ENCODE measurements around the gene CCR8.
"Not testable (repeated sequence)": the region's sequence is repeated elsewhere in the genome, so short reads cannot be mapped to it uniquely, and the experiment has no call there.

CCR8 gene

GRCh38 chr3:39315420-39315819 is 14.1 kb upstream of the CCR8 start:
- DNase-seq (ENCODE audit: low read depth in 1 of 2, low spot score in 1 of 2): no peak

GRCh38 chr3:39317571-39318169 is 11.8 kb upstream of the CCR8 start:
- no peak for DNase-seq (ENCODE audit: low read depth in 1 of 2, low spot score in 1 of 2)

DNA sequence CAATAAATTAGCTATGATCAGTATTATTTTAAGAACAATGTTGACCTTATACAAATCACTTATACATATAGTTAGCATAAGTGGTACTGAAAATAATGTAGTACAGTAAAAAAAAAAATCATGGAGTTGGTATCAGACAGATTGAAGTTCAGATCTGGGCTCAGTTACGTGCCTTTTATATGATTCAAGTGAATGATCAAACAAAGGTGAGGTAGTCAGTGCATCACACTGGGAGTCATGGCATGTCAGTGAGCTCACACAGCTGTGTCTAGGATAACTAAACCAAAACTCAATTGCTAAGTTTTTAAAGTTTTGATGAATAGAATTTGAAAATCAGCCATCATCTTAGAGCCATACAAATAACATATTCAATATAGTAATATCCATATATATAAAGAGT is 11.2 kb upstream of the CCR8 start:
- DNase-seq (ENCODE audit: low read depth in 1 of 2, low spot score in 1 of 2): no peak

DNA sequence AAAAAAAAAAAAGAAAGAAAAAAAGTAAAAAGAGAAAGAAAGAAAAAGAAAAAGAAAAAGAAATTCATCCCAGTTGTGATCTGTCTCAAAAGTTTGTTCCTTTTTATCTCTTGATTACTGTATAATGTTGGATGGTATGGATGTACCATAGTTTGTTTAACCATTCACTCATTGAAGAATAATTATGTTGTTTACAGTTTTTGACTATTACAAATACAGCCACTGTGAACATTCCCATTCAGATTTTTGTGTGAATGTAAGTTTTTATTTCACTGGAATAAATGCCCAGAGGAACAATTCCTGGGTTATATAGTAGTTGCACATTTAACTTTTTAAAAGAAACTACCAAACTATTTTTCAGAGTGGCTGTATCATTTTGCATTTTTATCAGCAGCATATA is 10.3 kb upstream of the CCR8 start:
- no peak for DNase-seq (ENCODE audit: low read depth in 1 of 2, low spot score in 1 of 2)

- DNase-seq (ENCODE audit: low read depth in 1 of 2, low spot score in 1 of 2): not testable (repeated sequence)
Measured at GRCh38 chr3:39321574-39321983, 7.9 kb upstream of the CCR8 start.

DNA sequence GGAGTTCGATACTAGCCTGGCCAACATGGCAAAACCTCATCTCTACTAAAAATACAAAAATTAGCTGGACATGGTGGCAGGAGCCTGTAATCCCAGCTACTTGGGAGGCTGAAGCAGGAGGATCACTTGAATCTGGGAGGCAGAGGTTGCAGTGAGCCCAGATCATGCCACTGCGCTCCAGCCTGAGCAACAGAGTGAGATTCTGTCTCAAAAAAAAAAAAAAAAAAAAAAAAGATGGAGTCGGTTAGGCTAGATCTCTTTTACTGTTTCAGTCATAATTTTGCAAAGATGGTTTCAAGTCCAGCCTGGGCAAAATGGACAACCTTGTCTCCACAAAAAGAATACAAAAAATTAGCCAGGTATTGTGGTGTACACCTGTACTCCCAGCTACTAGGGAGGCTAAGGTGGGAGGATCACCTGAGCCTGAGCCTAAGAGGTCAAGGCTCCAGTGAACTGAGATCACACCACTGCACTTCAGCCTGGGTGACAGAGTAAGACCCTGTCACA is 7.2 kb upstream of the CCR8 start:
- DNase-seq (ENCODE audit: low read depth in 1 of 2, low spot score in 1 of 2): not testable (repeated sequence)

DNA sequence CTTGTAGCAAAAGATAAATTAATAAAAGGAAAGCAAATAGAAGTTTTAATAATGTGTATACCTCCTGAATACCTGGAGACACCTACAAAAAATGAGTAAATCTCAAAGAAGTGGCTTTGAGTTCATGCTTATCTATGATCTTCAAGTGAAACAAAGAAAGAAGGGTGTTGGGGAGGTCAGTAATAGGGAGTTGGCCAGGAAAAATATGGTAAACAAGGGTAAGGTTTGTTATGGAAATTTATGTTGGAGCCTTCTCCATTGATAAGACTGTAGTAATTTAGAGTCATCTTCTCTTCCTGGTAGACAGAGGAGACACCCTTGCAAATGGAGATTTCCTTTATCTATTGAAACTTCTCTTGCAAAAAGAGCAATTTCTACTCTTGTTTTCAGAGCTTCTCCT is 6.6 kb upstream of the CCR8 start:
- DNase-seq (ENCODE audit: low read depth in 1 of 2, low spot score in 1 of 2): no peak

DNA sequence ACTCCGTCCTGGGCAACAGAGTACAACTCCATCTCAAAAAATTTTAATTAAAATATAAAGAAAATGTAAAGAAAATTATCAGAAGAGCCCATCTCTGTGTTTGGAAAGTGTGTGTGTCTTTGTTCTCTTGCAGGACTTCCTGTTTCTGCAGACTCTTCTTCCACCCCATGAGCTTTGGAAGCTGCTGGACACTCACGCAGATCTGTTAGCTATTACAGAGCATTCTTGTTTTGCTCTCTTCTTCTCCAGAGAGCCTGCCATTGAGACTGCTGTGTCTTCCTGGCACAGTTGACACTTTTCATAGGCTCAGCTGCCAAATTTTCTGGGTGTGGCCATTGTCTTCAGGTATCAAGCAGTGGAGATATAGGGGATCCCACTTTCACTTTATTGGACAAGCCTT is 6.0 kb upstream of the CCR8 start:
- DNase-seq (ENCODE audit: low read depth in 1 of 2, low spot score in 1 of 2): no peak

DNA sequence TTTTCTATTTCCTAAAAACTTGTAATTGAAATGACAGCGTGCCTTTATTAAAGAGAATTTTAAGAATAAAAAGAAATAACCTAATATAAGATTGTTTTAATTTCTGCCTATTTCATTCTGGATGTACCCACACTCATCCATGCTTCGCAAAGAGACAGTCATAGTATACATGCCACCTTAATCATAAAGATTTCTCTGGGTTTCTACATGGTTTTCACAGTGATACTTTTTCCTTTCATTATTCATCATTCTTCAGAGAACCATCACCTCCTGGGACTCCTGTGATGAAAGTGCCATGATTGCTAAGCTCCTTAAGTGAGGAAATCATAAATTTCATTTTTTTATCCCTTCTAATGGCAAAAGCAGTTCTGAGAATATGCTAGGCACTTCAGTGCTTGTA is 4.3 kb upstream of the CCR8 start:
- no peak for DNase-seq (ENCODE audit: low read depth in 1 of 2, low spot score in 1 of 2)

- no peak for DNase-seq (ENCODE audit: low read depth in 1 of 2, low spot score in 1 of 2)
Measured at GRCh38 chr3:39327053-39327745, 2.3 kb upstream of the CCR8 start.

DNA sequence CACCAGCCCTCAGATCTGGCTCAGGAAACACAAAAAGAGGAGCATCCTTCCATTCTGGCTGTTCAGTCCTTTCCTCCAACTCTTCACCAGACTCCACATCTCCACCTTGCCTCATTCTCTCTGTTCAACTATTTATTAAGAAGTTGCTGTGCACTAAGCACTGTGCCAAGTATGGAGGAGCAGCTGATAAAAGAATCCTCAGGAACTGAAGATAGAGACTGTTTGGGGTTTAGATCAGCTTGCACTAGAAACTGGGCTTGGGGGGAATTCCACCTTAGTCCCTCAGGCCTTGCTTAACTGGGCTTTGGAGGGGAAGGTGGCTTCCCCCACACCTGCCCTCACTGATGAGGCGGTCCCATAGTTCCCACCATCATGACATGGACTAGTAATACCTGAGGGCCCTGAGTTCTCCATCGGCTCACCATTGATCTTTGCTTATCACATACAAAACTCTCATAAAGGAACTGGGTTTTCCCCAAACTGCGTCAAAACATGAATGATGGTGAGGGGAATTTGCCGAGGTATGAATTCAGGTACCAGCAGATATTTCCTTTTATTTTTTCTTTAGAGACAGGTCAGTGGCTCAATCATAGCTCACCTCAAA is 1.7 kb upstream of the CCR8 start:
- no peak for DNase-seq (ENCODE audit: low read depth in 1 of 2, low spot score in 1 of 2)

DNA sequence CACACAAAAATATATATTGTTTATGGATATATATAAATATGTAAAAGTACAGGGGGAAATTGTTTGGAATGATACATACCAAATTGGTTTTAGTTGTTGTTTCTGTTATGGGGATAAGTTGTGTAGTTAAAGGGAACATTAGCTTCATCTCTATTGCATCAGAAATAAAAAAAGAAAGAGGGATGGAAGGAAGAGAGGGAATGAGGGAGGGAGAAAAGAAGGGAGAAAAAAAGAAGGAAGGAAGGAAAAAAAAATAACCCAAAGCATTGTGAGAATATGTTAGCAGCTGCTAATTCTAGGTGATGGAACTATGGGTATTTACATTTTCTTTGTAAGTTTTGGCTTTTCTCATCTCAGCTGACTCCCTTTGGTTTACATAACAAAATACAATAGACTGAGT is 1.3 kb downstream of the CCR8 start:
- no peak for DNase-seq (ENCODE audit: low read depth in 1 of 2, low spot score in 1 of 2)

DNA sequence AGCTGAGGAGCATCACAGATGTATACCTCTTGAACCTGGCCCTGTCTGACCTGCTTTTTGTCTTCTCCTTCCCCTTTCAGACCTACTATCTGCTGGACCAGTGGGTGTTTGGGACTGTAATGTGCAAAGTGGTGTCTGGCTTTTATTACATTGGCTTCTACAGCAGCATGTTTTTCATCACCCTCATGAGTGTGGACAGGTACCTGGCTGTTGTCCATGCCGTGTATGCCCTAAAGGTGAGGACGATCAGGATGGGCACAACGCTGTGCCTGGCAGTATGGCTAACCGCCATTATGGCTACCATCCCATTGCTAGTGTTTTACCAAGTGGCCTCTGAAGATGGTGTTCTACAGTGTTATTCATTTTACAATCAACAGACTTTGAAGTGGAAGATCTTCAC is 3.0 kb downstream of the CCR8 start:
- DNase-seq (ENCODE audit: low read depth in 1 of 2, low spot score in 1 of 2): no peak

GRCh38 chr3:39333607-39334006 is 4.1 kb downstream of the CCR8 start:
- no peak for DNase-seq (ENCODE audit: low read depth in 1 of 2, low spot score in 1 of 2)

DNA sequence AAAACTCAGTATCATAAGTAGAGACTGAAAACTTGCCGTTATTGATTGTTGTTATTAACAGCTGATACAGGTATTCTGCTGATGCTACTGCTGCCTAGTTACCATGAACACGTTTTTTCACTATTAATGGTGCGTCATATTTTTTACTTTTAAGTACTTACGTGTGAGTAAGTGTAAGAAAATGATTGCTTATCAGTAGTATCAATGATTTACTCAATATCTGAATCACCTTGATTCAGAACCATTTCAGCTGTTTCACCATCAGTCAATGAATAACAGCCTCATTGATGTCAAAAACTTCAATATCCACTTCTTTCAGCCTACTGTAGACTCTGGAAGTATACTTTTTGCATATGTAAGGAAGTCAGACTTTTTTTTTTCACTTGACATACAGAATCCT is 4.7 kb downstream of the CCR8 start:
- DNase-seq (ENCODE audit: low read depth in 1 of 2, low spot score in 1 of 2): no peak

DNA sequence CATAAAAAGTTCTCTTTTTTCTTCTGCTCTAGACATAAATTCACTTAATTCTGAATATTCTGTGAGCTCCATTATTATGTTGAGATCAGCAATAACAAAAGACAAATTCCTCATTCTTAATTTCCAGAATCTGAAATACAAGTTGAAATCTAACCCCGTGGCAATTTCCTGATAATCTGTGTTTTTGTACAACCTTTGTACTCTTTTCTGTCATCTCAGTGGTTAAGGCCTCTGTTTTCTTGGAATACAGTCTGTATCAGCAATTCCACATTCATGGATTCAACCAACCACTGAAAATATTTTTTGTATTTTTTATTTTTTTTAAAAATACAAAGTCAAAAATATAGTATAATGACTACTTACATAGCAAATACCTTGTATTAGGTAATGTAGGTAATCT is 8.7 kb downstream of the CCR8 start:
- DNase-seq (ENCODE audit: low read depth in 1 of 2, low spot score in 1 of 2): no peak

DNA sequence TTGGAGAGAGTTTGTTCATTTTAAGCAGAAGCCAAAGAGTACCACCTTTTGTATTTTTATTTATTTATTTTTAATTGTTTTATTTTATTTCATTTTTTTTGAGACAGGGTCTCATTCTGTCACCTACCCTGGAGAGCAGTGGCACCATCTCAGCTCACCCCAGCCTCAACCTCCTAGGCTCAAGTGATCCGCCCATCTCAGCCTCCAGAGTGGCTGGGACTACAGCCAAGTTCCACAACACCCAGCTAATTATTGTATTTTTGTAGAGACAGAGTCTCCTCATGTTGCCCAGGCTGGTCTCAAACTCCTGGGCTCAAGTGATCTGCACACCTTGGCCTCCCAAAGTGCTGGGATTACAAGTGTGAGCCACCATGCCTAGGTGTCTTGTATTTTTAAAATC is 9.6 kb downstream of the CCR8 start:
- DNase-seq (ENCODE audit: low read depth in 1 of 2, low spot score in 1 of 2): no peak

DNA sequence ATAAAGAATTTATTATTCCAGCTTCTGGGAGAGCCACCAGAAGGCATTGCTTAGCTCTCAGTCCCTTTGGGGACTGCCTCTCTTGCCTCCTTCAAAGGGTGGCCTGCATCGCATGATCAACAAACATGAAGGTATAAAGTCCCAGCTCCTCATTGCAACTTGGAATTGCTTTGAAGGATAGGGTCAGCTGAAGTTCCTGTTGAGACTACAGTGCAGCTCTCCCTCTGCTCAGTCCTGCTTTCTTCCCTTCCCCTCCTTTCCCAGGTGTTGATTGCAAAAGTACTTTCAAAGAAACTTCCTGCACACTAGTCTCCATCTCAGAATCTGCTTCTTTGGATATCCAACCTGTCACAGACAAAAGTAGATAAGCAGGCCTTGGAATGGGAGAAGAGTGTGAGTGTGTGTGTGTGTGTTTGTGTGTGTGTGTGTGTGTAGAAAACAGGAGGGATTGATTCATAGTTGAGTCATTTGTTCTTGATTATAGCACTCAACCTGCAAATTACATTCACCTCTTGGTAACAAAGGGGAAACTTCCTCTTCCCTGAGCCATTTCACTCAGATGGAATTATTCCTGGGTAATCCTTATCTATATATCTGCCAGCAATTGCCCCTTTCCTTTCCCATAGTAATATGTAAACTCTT is 13.7 kb downstream of the CCR8 start:
- DNase-seq (ENCODE audit: low read depth in 1 of 2, low spot score in 1 of 2): no peak

GRCh38 chr3:39343760-39344159 is 14.3 kb downstream of the CCR8 start:
- DNase-seq (ENCODE audit: low read depth in 1 of 2, low spot score in 1 of 2): no peak

DNA sequence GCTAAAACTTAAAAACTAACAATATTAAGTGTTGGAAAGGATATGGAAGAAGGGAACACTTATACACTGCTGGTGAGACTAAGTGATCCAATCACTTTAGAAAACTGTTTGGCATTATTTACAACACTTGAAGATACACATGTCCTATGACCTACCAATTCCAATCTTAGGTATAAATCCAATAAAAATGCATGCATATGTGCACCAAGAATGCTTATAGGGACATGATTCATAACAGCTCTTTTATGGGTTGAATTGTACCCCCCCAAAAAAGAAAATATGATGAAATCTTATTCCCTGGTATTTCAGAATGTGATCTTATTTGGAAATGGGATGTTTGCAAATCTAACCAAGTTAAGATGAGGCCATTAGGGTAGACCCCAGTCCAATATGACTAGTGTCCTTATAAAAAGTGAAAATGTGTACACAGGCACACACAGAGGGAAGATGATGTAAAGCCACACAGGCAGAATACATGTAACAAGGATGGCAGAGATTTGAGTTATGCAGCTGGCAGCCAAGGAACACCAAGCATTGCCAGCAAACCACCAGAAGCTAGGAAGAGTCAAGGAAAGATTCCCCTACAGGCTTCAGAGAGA is 15.3 kb downstream of the CCR8 start:
- DNase-seq (ENCODE audit: low read depth in 1 of 2, low spot score in 1 of 2): no peak

DNA sequence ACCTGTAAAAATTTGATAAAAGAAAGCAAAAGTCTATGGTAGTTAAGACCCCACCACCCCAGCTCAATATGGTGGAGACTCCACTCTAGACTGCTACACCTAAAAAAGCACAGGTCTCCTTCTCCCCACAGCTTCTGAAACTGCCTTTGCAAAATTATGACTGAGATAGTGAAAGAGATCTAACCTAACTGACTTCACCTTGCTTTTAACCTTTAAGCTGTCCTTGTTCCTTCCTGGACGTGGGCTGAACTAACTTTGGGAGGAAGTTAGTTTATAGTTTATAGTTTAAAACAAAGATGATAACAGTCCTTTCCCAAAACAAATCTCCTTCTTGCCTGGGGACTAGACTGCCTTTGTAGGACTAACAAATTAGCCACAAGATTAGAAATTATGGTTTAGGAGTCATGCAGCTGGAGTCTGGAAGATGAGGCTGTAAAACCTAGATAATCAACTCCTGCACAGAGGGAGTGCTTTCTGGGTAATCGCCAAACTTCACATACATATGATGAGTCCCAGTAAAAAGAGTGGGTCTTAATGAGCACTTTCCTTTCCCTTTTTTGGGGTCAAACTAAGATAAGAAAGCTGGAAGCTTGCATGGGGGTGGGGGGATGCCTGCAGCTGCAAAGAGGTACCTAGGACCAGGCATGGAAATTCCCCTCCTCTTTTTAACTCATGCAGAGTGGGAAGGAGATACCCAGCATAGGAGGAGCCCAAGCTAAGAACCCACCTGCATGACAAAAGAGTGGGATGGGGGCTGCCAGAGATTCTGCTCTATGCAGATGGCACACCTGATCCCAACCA is 17.5 kb downstream of the CCR8 start:
- no peak for DNase-seq (ENCODE audit: low read depth in 1 of 2, low spot score in 1 of 2)
